B cell (primary cell): ENCODE results near the gene HSFX2. TPM values are rescaled to one million over a fixed set of nuclear protein-coding genes. Genes with fewer than 3 reads are reported as not detected.
"Not testable (repeated sequence)": the region's sequence is repeated elsewhere in the genome, so short reads cannot be mapped to it uniquely, and the experiment has no call there.

ENCODE experiments used
- ATAC-seq: fragments of 200-7000 bp; cut with Tn5 transposase; one replicate; pipeline ENCODE4 v1.10.0; 2021; ENCODE audit warnings: low read depth, mild to moderate bottlenecking, moderate number of reproducible peaks, moderate library complexity
- CTCF ChIA-PET: fragments of 350-600 bp; sonication (Branson Sonifier 250); formaldehyde crosslinking; loops from one replicate; lab custom pipeline; 2021; ENCODE audit warnings: antibody characterized with exemption, inconsistent platforms; lab: Charles Lee
- POLR2A ChIA-PET: fragments of 350-600 bp; sonication (Branson Sonifier 250); formaldehyde crosslinking; loops from one replicate; lab custom pipeline; 2021; ENCODE audit warnings: antibody characterized with exemption; lab: Charles Lee
- DNase-seq: peaks from one replicate; pipeline ENCODE4 v3.0.0; 2013
- H2AFZ ChIP-seq: 2 replicates; pipeline ENCODE4 v1.6.1; 2012; ENCODE audit warnings: mild to moderate bottlenecking, low read depth, low read length; ENCODE audit not compliant: insufficient read depth, poor library complexity, severe bottlenecking
- H3K27ac ChIP-seq, 2 donors: 1 replicate in 1 of 2; 2 replicates in 1 of 2; pipeline ENCODE4 v1.5.1; 2012 to 2013; ENCODE audit warnings: low read length in 2 of 2, mild to moderate bottlenecking in 2 of 2, moderate library complexity in 1 of 2
- H3K27me3 ChIP-seq, 4 experiments: fragments of 200-600 bp in 1 of 4; sonication (generic) in 1 of 4; replicated peaks in 1 of 4; 1 replicate in 2 of 4; 2 replicates in 2 of 4; pipeline versions ENCODE4 v1.6.1 to v1.7.0; 2013 to 2016; ENCODE audit warnings: low read length in 3 of 4, mild to moderate bottlenecking in 2 of 4, mixed read lengths in 1 of 4, moderate library complexity in 1 of 4; ENCODE audit not compliant: insufficient read depth in 4 of 4, control insufficient read depth in 3 of 4; ENCODE audit errors: control extremely low read depth in 1 of 4
- H3K36me3 ChIP-seq, 2 experiments: replicated peaks in 1 of 2; 1 replicate in 1 of 2; 2 replicates in 1 of 2; pipeline versions ENCODE4 v1.6.1 to v1.7.1; 2013; ENCODE audit warnings: low read length in 1 of 2; ENCODE audit not compliant: insufficient read depth in 2 of 2, control insufficient read depth in 1 of 2; ENCODE audit errors: control extremely low read depth in 1 of 2, extremely low read depth in 1 of 2
- H3K4me1 ChIP-seq, 2 donors: fragments of 200-600 bp in 1 of 2; sonication (generic) in 1 of 2; 1 replicate in 1 of 2; 2 replicates in 1 of 2; pipeline versions ENCODE4 v1.5.1 to v1.6.1; 2013 to 2017; ENCODE audit warnings: low read length in 2 of 2; ENCODE audit not compliant: control insufficient read depth in 2 of 2, insufficient read depth in 2 of 2
- H3K4me2 ChIP-seq: replicated peaks from 2 replicates; pipeline ENCODE3; 2012; ENCODE audit warnings: mild to moderate bottlenecking, low read depth, low read length; ENCODE audit not compliant: poor library complexity, severe bottlenecking
- H3K4me3 ChIP-seq, 5 experiments: fragments of 200-600 bp in 1 of 5; sonication (generic) in 1 of 5; 1 replicate in 3 of 5; 2 replicates in 2 of 5; pipeline versions ENCODE4 v1.5.1 to v1.7.0; 2011 to 2016; ENCODE audit warnings: low read length in 4 of 5, mild to moderate bottlenecking in 4 of 5, low read depth in 2 of 5, control low read depth in 1 of 5, moderate library complexity in 1 of 5; ENCODE audit not compliant: insufficient read depth in 1 of 5; ENCODE audit errors: control extremely low read depth in 1 of 5, extremely low read depth in 1 of 5
- H3K79me2 ChIP-seq: fragments of 200-600 bp; sonication (generic); one replicate; pipeline ENCODE4 v1.6.0; 2016; ENCODE audit warnings: low read length; ENCODE audit not compliant: control insufficient read depth, insufficient read depth
- H3K9ac ChIP-seq: fragments of 200-600 bp; sonication (generic); 2 replicates; pipeline ENCODE4 v1.6.1; 2017; ENCODE audit warnings: mild to moderate bottlenecking, low read length, moderate library complexity
- H3K9me3 ChIP-seq, 3 donors: one replicate each; pipeline versions ENCODE4 v1.6.1 to v1.7.1; 2013; ENCODE audit warnings: low read length in 2 of 3; ENCODE audit not compliant: control insufficient read depth in 2 of 3, insufficient read depth in 1 of 3; ENCODE audit errors: control extremely low read depth in 1 of 3
- H4K20me1 ChIP-seq: 2 replicates; pipeline ENCODE4 v1.6.0; 2012; ENCODE audit warnings: mild to moderate bottlenecking, low read length; ENCODE audit not compliant: insufficient read depth, control insufficient read depth, poor library complexity, severe bottlenecking
- H3K27ac Mint-ChIP-seq: one replicate; pipeline ENCODE4 v1.8.0; 2021; ENCODE audit warnings: mixed read lengths
- H3K27me3 Mint-ChIP-seq: one replicate; pipeline ENCODE4 v1.8.0; 2021; ENCODE audit warnings: mixed read lengths
- H3K4me1 Mint-ChIP-seq: one replicate; pipeline ENCODE4 v1.8.0; 2021; ENCODE audit warnings: mixed read lengths
- H3K4me3 Mint-ChIP-seq: one replicate; pipeline ENCODE4 v1.8.0; 2021; ENCODE audit warnings: mixed read lengths
- H3K9me3 Mint-ChIP-seq: one replicate; pipeline ENCODE4 v1.8.0; 2022; ENCODE audit warnings: mixed read lengths; ENCODE audit not compliant: insufficient read depth
- CTCF ChIP-seq: fragments of 200-600 bp; IDR thresholded peaks from one replicate; pipeline ENCODE4 v1.8.0; 2022; ENCODE audit warnings: antibody characterized with exemption, mild to moderate bottlenecking
- EZH2 ChIP-seq: IDR thresholded peaks from 2 replicates; pipeline ENCODE4 v1.6.1; 2012; ENCODE audit warnings: borderline replicate concordance, low read depth, mild to moderate bottlenecking, moderate library complexity, low read length; ENCODE audit not compliant: insufficient read depth, poor library complexity, severe bottlenecking
- WGBS: methylation state at CpG from one replicate; pipeline ENCODE4 v1.1.5; 2013; ENCODE audit warnings: missing lambda C conversion rate; ENCODE audit not compliant: insufficient coverage; 5-methylcytosine and 5-hydroxymethylcytosine counted together
- intact Hi-C: fragments of 100-400 bp; cut with micrococcal nuclease; formaldehyde crosslinking; loops from one replicate; pipeline ENCODE4 v1.10.0; 2022
- polyA minus RNA-seq: library from RNA; depleted of rRNA, polyadenylated mRNA; stranded (reverse); fragments of >200 nt; gene quantifications from 2 replicates; pipeline ENCODE4 v1.2.3, GENCODE V29; 2012
- polyA plus RNA-seq: library from polyadenylated mRNA; depleted of rRNA; stranded (reverse); fragments of >200 nt; gene quantifications from 2 replicates; pipeline ENCODE4 v1.2.3, GENCODE V29; 2012
- total RNA-seq, 2 donors: library from RNA; stranded (reverse); fragments of 120-200 nt in 1 of 2; gene quantifications; 1 replicate in 1 of 2; 2 replicates in 1 of 2; pipeline versions ENCODE4 v1.2.3 to v1.2.4, GENCODE V29; 2013 to 2022

Gene HSFX2
- total RNA-seq (1.9 TPM in 1 of 2 replicates, not detected in the other), polyA plus RNA-seq (1.6 TPM in 1 of 2 replicates, not detected in the other), polyA minus RNA-seq (0.29 TPM in 1 of 2 replicates, not detected in the other)
- total RNA-seq (2013): 0.19 TPM

- ATAC-seq, H3K27me3 Mint-ChIP-seq, H3K27ac ChIP-seq, H3K36me3 ChIP-seq, CTCF ChIA-PET, intact Hi-C loops, H3K27me3 ChIP-seq, H3K9me3 Mint-ChIP-seq, H3K4me1 ChIP-seq, DNase-seq, H3K4me2 ChIP-seq, H3K9me3 ChIP-seq, H3K9ac ChIP-seq, H2AFZ ChIP-seq, H3K4me3 Mint-ChIP-seq, H3K79me2 ChIP-seq, H3K4me1 Mint-ChIP-seq, H3K4me3 ChIP-seq, H3K27ac Mint-ChIP-seq, POLR2A ChIA-PET, H4K20me1 ChIP-seq: not testable (repeated sequence)
- no CpG with 5 or more reads among the region's 17 CpGs for WGBS
Observed at GRCh38 chrX:149595214-149595613, at the start of gene HSFX2. HSFX2 (minus strand) TSS chrX:149595314; CDS start chrX:149594700, 614 bp downstream.

- no peak overlapping the region for H3K4me2 ChIP-seq
- POLR2A ChIA-PET: no interaction called here
- CTCF ChIA-PET: no interaction called here
- no peaks in the 10 kb centered on the region for H3K79me2 ChIP-seq
- no peak overlapping the region for H3K27ac ChIP-seq
- H3K27me3 ChIP-seq: no peaks in the 10 kb centered on the region
- ATAC-seq: no peak
- no CpG with 5 or more reads among the region's 4 CpGs for WGBS
- intact Hi-C loops: no loop called here
- no peaks in the 10 kb centered on the region for H3K4me1 ChIP-seq
- Mint-ChIP-seq H3K27me3 (peaks cover 11% of the 10 kb centered on the region), H3K4me3 (no peak overlapping the region), H3K4me1 (no peaks in the 10 kb centered on the region), H3K27ac (no peak overlapping the region), H3K9me3 (no peaks in the 10 kb centered on the region)
- no peak overlapping the region for H3K9ac ChIP-seq
- no peaks in the 10 kb centered on the region for H3K9me3 ChIP-seq
- H3K36me3 ChIP-seq: no peaks in the 10 kb centered on the region
- DNase-seq: no peak
- no peak overlapping the region for H2AFZ ChIP-seq
- no peaks in the 10 kb centered on the region for H4K20me1 ChIP-seq
- TF ChIP-seq EZH2 (no peak), CTCF (no peak)
- no peak overlapping the region for H3K4me3 ChIP-seq
Observed at GRCh38 chrX:149643496-149643895, 48.4 kb upstream of the HSFX2 start.
